Adrenal gland (tissue), 5 donors: ENCODE data around the gene FLYWCH2.

ENCODE experiments used
- POLR2A ChIP-seq, 2 donors: fragments of 450-650 bp; IDR thresholded peaks; one replicate each; pipeline ENCODE4 v1.6.1; 2017; ENCODE audit warnings: antibody characterized with exemption in 2 of 2, mild to moderate bottlenecking in 2 of 2, moderate library complexity in 1 of 2
- TF ChIP-seq, protein P1 (sequence below), 6 experiments: fragments of 450-650 bp in 4 of 6; fragments of 200-600 bp in 2 of 6; sonication (generic) in 1 of 6; IDR thresholded peaks; 1 replicate in 5 of 6; 2 replicates in 1 of 6; pipeline versions ENCODE4 v1.5.1 to v1.8.0; 2016 to 2021; ENCODE audit warnings: antibody characterized with exemption in 6 of 6, mild to moderate bottlenecking in 2 of 6, moderate library complexity in 1 of 6
- donor health status: DM: no; HTN: no; CAD: no.

DNA sequence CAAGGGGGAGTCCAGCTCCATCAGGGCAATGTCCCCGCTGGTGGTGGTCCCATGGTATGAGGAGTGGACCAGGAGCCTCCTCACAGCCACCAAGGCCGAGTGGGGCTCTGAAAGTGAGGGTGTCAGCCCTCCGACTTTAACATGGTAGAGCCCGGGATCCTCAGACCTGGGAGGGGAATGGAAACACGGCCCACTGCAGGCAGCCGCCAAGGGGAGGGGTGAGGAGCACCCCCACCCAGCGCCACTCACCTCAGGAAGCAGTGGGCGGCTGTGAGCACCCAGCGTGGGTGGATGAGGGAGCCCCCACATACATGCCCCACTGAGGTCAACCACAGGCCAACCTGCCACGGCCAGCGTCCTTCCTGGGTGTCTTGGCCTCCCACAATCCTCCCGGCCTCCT is 42.1 kb upstream of the FLYWCH2 start:
- TF ChIP-seq, protein P1, sequence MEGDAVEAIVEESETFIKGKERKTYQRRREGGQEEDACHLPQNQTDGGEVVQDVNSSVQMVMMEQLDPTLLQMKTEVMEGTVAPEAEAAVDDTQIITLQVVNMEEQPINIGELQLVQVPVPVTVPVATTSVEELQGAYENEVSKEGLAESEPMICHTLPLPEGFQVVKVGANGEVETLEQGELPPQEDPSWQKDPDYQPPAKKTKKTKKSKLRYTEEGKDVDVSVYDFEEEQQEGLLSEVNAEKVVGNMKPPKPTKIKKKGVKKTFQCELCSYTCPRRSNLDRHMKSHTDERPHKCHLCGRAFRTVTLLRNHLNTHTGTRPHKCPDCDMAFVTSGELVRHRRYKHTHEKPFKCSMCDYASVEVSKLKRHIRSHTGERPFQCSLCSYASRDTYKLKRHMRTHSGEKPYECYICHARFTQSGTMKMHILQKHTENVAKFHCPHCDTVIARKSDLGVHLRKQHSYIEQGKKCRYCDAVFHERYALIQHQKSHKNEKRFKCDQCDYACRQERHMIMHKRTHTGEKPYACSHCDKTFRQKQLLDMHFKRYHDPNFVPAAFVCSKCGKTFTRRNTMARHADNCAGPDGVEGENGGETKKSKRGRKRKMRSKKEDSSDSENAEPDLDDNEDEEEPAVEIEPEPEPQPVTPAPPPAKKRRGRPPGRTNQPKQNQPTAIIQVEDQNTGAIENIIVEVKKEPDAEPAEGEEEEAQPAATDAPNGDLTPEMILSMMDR (IDR thresholded peaks at IDR 0.05), result no peak
- no peak for TF ChIP-seq POLR2A (IDR thresholded peaks at IDR 0.05)
